ENCODE measurements around the gene SH2D1A. TPM values are rescaled to one million over a fixed set of nuclear protein-coding genes. Genes with fewer than 3 reads are reported as not detected.

Gene SH2D1A
- total RNA-seq (2016; rRNA removed; fragmentation: Illumina TruSeq; extraction: Trizol), result not detected in 2 replicates
- total RNA-seq (2016; cell fraction: cytosol; rRNA removed; fragmentation: Illumina TruSeq; extraction: Trizol; ENCODE audit: low read depth), result not detected in 2 replicates
- total RNA-seq (2016; cell fraction: insoluble cytoplasmic fraction; rRNA removed; fragmentation: Illumina TruSeq; extraction: Trizol), result not detected in 2 replicates
- total RNA-seq (2016; cell fraction: membrane; rRNA removed; fragmentation: Illumina TruSeq; extraction: Trizol), result not detected in 2 replicates
- total RNA-seq (2016; cell fraction: nucleus; rRNA removed; fragmentation: Illumina TruSeq; extraction: Trizol), result not detected in 2 replicates
- not detected in 2 replicates for polyA plus RNA-seq (2011; rRNA removed)
- 0.01 TPM in 1 of 2 replicates, not detected in the other for polyA plus RNA-seq (2011; cell fraction: cytosol; rRNA removed)
- not detected in 2 replicates for polyA plus RNA-seq (2011; cell fraction: nucleus; rRNA removed)
- not detected in 2 replicates for polyA plus RNA-seq (2012)
- polyA plus RNA-seq (2016; cell fraction: cytosol; fragmentation: Illumina TruSeq; extraction: Trizol; ENCODE audit: low read depth), result not detected in 2 replicates
- not detected in 2 replicates for polyA plus RNA-seq (2016; cell fraction: insoluble cytoplasmic fraction; fragmentation: Illumina TruSeq; extraction: Trizol; ENCODE audit: low read depth)
- not detected in 2 replicates for polyA plus RNA-seq (2016; cell fraction: membrane; fragmentation: Illumina TruSeq; extraction: Trizol; ENCODE audit: low read depth)
- not detected in 2 replicates for polyA plus RNA-seq (2016; cell fraction: nucleus; fragmentation: Illumina TruSeq; extraction: Trizol; ENCODE audit: insufficient read depth, low read depth)
- 0.20 TPM in 1 of 2 replicates, not detected in the other for polyA minus RNA-seq (2011; rRNA and poly(A)+ RNA removed; ENCODE audit: low replicate concordance)
- polyA minus RNA-seq (2011; cell fraction: cytosol; rRNA and poly(A)+ RNA removed), result not detected in 2 replicates
- not detected in 2 replicates for polyA minus RNA-seq (2011; cell fraction: nucleus; rRNA and poly(A)+ RNA removed)
- not detected for Bru-seq, nascent RNA
- BruChase-seq, experiment 1, labeled RNA remaining after a 6-hour chase, result percentile 4 among the genes with signal in this experiment
- not detected for BruChase-seq, experiment 2, labeled RNA remaining after a 2-hour chase
- long read RNA-seq, experiment 1, result 0 reads
- long read RNA-seq, experiment 2, result 0 reads

- CTCF ChIA-PET (ENCODE audit: low intra/inter-chr PET ratio, low total read pairs), result no interaction called here
Measured at GRCh38 chrX:124346117-124346876, at the start of gene SH2D1A. SH2D1A (plus strand) TSS chrX:124346563; CDS start chrX:124346643, 80 bp downstream.

More at GRCh38 chrX:124346117-124346876, at the start of gene SH2D1A:
- no peak for ATAC-seq
- BruUV-seq (replicated peaks), result no TSS peak
- POLR2A ChIA-PET, result no interaction called here
- Histone ChIP-seq H3K9ac (ENCODE audit: insufficient read depth, low read depth, low read length) (no peak within 1 kb of the TSS), H2AFZ (ENCODE audit: low read length) (no peak within 1 kb of the TSS), H3K79me2 (ENCODE audit: insufficient read depth, low read length) (no peaks in the 10 kb centered on the region), H3K4me3 (replicated peaks in 1 of 3; ENCODE audit: insufficient read depth in 1 of 3, low read depth in 2 of 3, low read length in 3 of 3) (no peak within 1 kb of the TSS), H3K4me1 (ENCODE audit: insufficient read depth, low read length) (no peaks in the 10 kb centered on the region), H3K27ac (ENCODE audit: extremely low read length, insufficient read depth, low read length) (no peak within 1 kb of the TSS), H3K9me3 (ENCODE audit: low read length) (no peaks in the 10 kb centered on the region), H3K27me3 (ENCODE audit: control insufficient read depth in 1 of 2, insufficient read depth in 2 of 2, low read length in 2 of 2) (no peaks in the 10 kb centered on the region), H3K4me2 (ENCODE audit: low read depth, low read length) (no peak within 1 kb of the TSS), H3K36me3 (replicated peaks in 1 of 2; ENCODE audit: control insufficient read depth in 1 of 2, insufficient read depth in 2 of 2, low read length in 2 of 2) (no peaks in the 10 kb centered on the region), H4K20me1 (ENCODE audit: insufficient read depth, low read length) (no peaks in the 10 kb centered on the region)
- 0% methylated on average over 1 of the region's 19 CpGs for WGBS (ENCODE audit: low lambda C conversion rate)
- intact Hi-C loops (cut with micrococcal nuclease; ENCODE audit: unreplicated experiment), result no loop called here
- FAIRE-seq, result no peak
- TF ChIP-seq ZSCAN31 (CRISPR knock-in tag; IDR thresholded peaks at IDR 0.05; ENCODE audit: low read depth) (no peak), ZNF558 (CRISPR knock-in tag; IDR thresholded peaks at IDR 0.05; ENCODE audit: borderline replicate concordance) (no peak), HIVEP1 (CRISPR knock-in tag; IDR thresholded peaks at IDR 0.05) (no peak), ZNF605 (CRISPR knock-in tag; IDR thresholded peaks at IDR 0.05) (no peak), ZNF576 (CRISPR knock-in tag; IDR thresholded peaks at IDR 0.05) (no peak), PHB2 (IDR thresholded peaks at IDR 0.05; ENCODE audit: partially characterized antibody) (no peak), KLF13 (CRISPR knock-in tag; IDR thresholded peaks at IDR 0.05) (no peak), DNMT1 (CRISPR knock-in tag; IDR thresholded peaks at IDR 0.05) (no peak), SP4 (CRISPR knock-in tag; IDR thresholded peaks at IDR 0.05) (no peak), JARID2 (CRISPR knock-in tag; IDR thresholded peaks at IDR 0.05; ENCODE audit: insufficient replicate concordance) (no peak), ZFP90 (CRISPR knock-in tag; IDR thresholded peaks at IDR 0.05; ENCODE audit: borderline replicate concordance) (no peak), GFI1 (CRISPR knock-in tag; IDR thresholded peaks at IDR 0.05; ENCODE audit: borderline replicate concordance) (no peak), HOXA9 (CRISPR knock-in tag; IDR thresholded peaks at IDR 0.05; ENCODE audit: borderline replicate concordance) (no peak), MYPOP (CRISPR knock-in tag; IDR thresholded peaks at IDR 0.05) (no peak)
- TF ChIP-seq, protein P1, sequence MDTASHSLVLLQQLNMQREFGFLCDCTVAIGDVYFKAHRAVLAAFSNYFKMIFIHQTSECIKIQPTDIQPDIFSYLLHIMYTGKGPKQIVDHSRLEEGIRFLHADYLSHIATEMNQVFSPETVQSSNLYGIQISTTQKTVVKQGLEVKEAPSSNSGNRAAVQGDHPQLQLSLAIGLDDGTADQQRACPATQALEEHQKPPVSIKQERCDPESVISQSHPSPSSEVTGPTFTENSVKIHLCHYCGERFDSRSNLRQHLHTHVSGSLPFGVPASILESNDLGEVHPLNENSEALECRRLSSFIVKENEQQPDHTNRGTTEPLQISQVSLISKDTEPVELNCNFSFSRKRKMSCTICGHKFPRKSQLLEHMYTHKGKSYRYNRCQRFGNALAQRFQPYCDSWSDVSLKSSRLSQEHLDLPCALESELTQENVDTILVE (CRISPR knock-in tag; IDR thresholded peaks at IDR 0.05), result no peak
- TF ChIP-seq, protein P2, sequence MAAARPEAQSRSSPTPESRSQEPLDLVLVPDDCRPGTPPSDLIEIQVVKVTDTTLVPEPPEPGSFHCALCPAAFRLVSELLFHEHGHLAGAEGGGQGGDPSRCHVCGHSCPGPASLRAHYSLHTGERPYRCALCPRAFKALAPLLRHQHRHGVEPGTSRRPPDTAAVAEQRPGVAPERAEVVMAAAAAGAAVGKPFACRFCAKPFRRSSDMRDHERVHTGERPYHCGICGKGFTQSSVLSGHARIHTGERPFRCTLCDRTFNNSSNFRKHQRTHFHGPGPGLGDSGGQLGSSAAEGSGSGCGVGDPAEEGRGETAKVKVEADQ (CRISPR knock-in tag; IDR thresholded peaks at IDR 0.05; ENCODE audit: borderline replicate concordance), result no peak
- in situ Hi-C loops (cut with HindIII; ENCODE audit: extremely low pct_ligation_motif_present, low pct_unique_long_range_greater_than_20kb), result no loop called here
- DNase-seq (ENCODE audit: low spot score), result no peak

All from HepG2 (cell line).